Stimulated activated CD4-positive, alpha-beta T cell treated with anti-CD3 and anti-CD28 coated beads, Interleukin-4, amount 100 ng/mL, for 24 hours (primary cell): ENCODE data around the gene OR1I1.

ENCODE experiments used
- DNase-seq: peaks from one replicate; pipeline ENCODE4 v3.0.0-alpha.2; 2020

Gene OR1I1

DNA sequence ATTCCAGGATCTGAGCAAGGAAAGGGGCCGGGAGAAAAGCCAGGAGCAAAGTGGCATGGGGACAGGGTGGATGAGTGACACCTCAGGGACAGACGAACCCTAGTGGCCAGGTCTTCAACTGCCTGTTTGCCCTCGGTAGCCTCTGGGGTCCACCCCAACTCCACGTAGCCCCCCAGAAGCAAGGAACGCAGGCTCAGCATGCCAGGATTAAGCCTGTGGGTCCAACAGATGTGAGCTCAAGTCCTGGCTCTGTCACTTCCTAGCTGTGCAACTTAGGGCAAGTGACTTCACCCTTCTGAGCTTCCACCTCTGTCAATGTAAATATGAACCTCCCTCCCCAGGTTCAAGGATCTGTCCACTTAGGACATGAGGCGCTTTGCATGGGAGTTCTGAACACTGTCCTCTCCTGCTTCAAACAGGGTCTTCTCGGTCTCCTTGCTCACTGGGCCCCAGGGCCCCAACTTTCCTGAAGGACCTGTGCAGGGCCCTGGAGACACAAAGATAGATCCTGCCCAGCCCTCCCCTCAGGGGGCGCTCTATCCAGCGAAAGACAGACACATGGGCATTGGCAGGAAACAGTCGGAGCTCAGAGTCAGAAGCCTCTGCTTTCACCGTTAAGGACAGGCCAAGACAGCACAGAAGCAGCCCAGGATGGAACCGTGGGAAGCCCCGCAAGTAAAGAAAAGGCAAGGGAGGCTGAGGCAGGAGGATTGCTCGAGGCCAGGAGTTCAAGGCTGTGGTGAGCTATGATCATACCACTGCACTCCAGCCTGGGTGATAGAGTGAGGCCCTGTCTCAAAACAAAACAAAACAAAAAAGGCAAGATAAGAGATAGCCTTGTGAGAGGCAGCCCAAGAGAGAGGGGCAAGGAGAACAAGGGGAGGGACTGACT is 38.4 kb downstream of the OR1I1 start:
- no peak for DNase-seq

DNA sequence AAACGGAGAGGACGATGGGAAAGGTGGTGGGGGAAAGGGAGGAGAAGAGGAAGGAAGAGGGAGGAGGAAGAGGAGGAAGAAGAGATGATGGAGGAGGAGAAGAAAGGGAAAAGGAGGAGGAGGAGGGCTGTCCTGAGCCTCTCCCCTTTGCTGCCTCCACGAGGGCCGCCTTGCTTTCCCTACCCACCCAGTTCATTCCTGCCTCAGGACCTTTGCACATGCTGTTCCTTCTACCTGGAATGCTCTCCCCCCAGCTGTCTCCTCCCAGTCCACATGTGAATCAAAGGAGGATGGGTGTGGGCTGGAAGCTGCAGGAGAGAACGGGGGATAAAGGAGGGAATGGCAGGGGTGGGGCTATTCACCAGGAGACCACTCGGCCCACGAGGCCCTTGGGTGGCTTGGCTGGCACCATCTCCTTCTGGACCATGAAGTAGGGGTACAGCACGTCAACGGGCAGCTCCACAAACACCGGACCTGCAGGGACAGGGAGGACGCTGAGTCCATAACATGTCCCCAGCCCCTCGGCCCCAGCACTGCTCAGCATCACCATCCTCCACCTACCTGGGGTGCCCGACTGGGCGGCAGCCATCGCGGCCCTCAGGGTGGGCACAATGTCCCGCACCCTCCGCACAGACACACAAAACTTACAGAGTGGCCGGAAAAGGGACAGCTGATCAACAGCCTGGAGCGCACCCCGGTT is 40.5 kb downstream of the OR1I1 start:
- no peak for DNase-seq

DNA sequence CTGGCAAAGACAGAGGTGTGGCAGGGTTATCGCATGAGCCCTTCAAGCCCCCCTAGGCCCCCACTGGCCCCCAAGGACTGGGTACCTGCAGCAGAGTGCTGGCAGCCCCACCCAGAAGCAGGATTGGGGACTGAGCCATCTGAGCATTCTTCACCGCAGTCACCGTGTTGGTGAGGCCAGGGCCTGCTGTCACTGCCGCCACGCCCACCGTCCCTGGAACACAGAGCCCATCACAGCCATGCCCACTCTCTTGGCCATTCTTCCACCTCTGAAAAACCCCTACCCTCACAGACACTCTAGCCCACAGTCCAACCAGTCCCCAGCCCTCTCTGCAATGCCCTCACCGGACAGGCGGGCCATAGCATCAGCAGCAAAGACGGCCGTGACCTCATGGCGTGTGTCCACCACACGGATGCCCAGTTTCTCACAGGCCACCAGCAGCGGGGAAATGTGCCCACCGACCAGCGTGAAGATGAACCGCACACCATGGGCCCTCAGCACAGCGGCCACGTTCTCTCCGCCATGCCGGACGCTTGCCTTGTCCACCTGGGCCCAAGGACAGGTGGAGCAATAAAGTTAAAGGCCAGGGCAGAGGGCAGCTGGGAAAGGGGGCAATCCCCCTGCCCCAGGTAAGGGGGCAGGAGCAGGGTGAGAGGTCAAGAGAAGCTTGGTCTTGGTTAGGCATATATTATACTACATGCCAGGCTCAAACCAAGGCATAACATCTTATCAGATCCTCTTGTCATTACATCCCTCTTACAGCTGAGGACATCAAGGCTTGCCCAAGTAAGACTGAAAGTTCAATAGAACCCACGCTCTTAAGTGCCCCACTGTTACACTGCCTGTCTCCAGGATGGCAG is 41.2 kb downstream of the OR1I1 start:
- no peak for DNase-seq

DNA sequence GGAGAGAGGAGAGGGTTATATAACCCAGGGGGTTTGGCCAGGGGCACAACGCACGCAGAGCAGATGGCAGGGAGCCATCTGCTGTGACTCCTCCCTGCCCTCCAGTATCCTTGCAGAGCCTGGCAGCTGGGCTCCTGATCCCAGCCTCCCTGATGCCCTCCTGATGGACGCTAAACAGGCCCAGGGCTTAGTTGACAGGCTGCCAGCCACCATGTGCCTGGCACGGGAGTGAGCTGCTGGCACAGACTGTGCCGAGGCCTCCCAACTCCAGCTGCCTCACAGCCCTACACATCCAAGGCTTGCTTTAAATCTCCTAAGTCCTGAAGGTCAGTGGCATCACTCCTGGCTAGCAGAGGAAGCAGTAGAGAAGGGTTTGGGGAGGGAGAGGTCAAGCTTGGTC is 41.9 kb downstream of the OR1I1 start:
- DNase-seq, result no peak

GRCh38 chr19:15124572-15125231 is 42.7 kb downstream of the OR1I1 start:
- no peak for DNase-seq

DNA sequence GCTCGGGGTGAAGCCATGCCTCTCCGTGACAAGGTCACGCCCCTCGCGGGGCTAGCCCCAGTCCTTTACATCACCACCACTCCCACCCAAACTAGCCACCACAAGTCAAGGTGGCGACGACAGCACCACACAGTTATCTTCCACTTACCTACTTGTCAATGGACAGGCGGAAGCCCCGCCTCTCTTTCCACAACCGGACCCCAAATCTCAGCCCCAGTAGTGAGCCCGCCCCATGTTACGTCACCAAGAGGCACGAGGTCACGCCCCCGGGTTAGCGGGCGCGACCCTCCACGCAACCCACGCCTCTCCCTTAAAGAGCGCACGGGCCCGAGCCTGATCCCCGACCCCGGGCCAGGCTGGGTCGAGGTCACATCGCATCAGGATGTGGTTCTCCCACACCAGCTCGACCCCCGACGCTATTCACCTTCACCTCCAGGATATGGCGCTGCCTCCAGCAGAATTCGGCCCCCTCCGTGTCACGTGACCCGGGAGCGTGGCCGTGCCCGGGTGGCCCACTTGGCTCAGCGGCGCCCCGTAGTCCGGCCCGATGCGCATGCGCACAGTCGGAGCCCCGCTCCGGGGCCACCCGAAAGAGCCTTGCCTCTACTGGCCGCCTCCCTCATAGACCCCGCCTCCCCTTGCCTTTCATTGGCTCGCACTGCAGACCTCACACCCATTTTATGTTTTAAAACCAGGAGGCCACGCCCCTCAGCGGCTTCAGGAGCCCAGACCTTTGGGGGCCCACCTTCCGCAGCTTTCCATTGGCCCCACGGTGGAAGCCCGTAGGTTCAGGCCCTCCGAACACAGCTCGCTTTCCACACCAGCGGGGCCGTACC is 43.4 kb downstream of the OR1I1 start:
- peak; percentile 98 for DNase-seq

DNA sequence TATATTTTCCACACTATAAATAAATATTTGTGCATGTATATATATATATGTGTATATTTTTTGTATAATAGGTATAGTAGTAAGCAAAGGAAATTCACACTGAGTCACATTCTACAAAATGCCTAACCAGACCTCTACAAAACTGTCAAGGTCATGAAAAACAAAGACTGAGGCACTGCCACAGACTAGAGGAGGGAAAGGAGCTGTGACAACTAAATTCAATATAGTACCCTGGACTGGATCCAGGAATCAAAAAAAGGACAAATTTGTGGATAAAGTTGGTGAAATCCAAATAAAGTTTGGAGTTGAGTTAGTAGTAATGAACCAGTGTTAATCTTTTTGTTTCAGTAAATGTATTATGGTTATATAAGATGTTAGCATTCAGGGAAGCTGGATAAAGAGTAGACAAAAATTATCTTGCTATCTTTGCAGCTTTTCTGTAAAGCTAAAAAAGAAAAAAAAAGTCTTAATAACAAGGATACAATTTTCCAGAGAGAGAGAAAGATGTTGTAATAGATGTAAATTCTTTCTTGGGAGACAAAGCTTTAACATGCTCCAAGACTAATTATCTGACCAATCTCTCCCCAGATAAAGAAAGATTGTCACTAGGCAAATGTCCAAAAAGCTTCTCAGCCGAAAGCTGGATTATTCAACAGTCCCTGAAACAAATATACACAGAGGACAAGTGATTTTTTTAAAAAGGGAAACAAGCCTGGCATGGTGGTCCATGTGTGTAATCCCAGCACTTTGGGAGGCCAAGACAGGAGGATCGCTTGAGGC is 44.3 kb downstream of the OR1I1 start:
- no peak for DNase-seq

- no peak for DNase-seq
Observed at GRCh38 chr19:15128162-15128770, 46.3 kb downstream of the OR1I1 start.

DNA sequence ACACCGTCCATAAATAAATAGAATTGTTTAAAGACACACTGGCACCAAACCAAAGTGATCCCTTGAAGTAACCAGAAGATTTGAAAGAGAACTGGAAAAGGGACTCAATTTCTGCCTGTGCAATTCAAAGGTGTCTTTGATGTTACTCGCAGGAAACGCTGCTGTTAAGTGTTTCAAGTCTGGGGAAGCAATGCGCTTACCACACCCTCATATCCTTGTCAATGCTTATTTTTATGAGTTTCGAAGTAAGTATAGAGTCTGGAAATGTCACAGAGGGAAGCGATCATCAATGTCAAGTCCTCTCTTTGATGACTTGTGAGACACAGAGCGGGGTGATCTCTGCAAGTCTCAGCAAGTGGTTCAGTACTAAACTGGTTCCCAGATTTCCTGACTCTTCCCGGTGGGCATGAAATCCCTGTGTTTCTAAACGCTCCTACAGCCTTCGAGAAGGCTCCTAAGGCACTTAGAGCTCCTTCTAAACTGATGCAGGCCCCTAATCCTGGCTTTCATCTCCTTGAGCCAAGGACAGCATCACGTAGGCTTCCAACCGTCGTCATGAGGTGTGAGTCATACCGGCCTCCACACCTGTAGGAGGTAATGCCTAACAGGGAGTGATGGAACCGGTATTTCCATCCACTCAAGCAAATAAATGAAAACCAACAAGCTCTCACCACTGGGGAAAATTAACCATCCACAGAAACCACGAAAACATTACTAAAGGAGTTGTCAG is 48.0 kb downstream of the OR1I1 start:
- DNase-seq, result peak; percentile 48

DNA sequence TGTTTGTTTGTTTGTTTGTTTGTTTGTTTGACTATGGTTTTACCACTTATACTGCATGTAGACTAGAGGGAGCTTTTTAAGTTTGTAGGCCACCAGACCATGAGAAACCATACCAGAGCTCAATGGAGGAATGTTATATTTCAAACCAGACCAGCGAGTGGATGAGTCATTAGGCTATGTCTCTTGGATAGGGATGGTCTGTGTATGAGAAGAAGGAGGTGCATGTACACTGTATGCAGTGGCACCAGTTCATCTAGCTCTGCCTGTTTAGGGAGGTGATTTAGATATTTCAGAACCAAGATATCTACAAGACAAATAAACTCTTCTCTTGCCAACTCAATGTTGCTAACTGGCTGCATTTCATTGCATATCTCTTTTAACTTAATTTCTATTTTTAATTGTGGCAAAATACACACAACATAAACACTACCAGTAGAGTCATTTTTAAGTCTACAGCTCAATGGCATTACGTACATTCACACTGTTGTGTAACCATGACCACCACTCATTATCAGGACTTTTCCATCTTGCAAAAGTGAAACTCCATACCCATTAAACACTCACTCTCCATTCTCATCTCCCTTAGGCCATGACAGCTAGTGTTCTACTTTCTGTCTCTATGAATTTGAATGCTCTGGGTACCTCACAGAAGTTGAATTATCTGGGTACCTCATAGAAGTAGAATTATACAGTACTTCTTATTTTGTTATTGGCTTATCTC is 54.4 kb downstream of the OR1I1 start:
- no peak for DNase-seq

DNA sequence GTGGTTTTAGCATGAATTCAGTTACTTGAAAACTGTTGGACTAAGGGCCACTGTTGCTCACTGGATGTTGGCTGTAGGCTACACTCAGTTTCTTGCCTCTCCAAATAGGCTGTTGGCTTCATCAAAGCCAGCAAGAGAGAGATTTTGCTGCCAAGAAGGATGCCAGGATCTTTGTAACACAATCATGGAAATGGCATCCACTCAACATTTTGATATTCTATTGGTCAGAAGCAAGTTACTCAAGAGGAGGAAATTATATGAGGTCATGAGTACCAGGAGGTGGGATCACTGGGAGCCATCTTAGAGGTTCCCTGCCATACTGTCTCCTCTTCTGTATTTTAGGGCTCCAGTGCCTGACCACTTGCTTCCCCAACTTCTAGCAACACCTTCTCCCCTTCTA is 55.8 kb downstream of the OR1I1 start:
- no peak for DNase-seq

GRCh38 chr19:15138427-15138826 is 56.4 kb downstream of the OR1I1 start:
- no peak for DNase-seq

DNA sequence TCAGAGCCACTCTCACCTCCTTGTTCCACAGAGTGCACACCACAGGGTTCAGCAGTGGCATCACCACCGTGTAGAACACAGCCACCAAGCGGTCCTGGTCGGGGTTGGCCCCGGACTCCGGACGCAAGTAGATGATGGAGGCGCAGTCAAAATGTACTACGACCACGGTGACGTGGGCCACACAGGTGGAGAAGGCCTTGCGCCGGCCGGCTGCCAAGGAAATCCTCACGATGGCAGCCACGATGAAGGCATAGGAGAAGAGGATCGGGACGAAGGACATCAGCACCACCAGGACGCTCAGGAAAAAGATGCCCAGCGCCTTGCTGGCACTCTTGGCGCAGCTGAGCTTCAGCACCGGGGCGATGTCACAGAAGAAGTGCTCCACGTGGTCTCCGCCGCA is 59.1 kb downstream of the OR1I1 start:
- no peak for DNase-seq

DNA sequence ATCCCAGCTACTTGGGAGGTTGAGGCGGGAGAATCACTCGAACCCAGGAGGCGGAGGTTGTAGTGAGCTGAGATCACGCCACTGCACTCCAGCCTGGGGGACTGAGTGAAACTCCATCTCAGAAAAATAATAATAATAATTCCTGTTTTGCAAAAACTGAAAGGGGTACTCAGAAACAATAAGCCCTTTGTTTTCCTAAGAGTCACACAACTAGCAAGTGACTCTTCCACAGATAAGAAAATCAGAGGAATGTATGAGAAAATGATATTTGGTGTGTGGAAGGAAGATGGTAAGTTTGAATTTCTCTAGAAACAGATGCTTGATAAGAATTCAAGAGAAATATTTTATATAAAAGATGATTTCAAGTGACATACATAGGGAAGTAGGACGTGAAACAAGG is 60.3 kb downstream of the OR1I1 start:
- no peak for DNase-seq
